Stimulated activated CD4-positive, alpha-beta T cell treated with anti-CD3 and anti-CD28 coated beads, Interleukin-1b, Interleukin-23, amount 100 ng/mL, for 48 hours (primary cell): ENCODE results near the gene NUMA1.

ENCODE experiments used
- DNase-seq: peaks from one replicate; pipeline ENCODE4 v3.0.0-alpha.2; 2020

The NUMA1 gene

GRCh38 chr11:72048766-72049460, 31.4 kb downstream of the NUMA1 start:
- no peak for DNase-seq

- no peak for DNase-seq
Measured at GRCh38 chr11:72045849-72046248, 34.5 kb downstream of the NUMA1 start.

DNA sequence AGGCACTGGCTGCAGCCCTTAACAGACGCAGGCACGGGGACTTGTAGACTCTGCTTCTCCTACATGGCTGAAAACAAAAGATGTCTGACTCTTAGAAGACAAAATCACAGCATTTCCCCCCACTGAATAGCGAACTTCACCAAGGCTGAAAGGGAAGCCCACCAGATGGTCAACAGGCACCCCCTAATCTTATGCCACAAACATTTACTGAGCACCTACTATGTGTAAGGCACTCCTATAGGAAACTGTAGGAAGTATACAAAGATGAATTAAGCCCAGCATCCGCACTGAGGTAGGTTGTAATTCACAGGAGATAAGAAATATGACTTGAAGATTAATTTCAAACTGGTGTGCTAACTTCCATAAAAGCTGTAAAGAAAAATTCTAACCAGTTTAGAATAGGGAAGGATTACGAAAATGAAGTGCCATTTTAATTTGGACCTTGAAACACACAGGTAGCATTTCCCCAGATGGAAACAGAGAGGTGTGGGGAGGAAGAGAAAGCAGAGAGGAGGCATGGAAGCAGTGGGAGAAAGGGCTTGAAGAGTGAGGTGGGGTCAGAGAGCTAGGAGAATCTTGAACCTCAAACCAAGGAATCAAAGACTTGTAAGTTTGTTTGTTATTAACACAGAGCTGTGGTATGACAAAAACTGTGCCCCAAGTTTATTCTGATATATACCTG, 38.1 kb downstream of the NUMA1 start:
- no peak for DNase-seq

DNA sequence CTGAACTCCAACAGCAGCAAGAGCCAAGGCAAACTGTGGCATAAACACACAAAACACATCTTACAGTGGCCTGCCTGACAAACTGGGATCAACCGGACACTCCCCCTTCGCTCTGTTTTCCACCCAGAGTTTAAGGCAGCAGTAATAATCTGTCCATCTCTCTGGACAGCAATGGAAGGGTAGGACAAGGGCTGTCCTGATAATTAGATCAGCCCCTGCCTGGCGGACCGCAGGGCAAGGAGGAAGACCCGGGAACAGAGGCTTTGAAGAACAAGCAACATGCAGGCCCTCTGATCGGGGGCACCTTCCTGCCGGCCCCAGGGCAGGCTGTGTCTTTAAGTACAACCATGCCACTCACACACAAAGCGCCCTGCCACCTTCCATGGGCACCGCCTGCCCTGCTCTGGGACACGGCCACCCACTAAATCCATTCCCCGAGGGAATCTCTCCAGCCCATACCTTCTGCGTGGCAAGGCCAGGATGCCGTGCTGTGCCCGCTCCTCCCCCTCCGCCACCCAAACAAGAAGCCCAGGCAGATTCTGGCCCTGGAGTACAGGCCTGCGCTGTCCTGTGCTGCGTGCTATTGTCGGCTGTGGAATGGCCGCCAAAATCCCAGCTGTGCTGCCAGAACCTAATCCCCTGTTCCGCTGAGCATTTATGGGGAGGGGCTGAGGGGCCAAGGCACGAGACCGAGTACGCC, 38.8 kb downstream of the NUMA1 start:
- peak; percentile 19 for DNase-seq

DNA sequence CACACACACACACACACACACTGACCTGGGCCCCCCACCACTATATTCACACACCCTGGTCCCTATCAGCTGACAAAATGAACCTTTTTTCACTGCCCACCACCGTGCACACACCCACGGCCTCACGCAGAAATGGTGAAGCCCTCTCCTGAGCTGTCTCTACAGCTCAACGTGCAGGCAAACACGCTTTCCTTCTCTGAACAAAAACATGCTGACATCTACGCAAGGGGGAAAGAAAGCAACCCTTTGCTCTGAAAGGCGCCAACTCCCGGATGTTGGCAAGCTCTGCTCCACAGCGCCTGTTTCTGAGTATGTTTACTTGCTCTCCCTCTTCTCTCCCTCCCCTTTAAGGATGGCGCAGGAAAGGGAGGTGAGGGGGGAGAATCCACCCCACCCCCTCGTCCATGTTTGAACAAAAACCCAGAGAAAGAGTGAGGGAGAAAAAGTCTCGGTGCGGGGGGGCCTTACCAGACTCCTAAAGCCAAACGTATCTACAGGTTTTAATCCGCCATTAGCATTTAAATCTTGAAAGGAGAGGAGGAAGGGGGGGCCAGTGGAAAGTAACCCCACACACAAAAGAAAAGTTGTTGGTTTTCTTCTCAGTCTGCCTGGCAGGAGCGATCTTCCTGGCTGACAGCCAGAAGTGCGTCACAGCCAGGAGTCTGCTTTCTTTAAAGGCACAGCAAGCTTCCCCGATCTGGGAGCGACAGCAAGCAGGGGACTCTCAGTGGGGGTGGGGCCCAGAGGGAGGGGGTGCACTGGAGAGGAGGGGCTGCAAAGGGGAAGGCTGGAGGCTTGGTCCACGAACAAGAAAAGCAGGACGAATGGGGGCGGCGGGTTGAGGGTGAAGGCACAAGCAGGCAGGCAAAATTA, 39.6 kb downstream of the NUMA1 start:
- DNase-seq, result peak; percentile 71

GRCh38 chr11:72039856-72040401, 40.4 kb downstream of the NUMA1 start:
- no peak for DNase-seq

DNA sequence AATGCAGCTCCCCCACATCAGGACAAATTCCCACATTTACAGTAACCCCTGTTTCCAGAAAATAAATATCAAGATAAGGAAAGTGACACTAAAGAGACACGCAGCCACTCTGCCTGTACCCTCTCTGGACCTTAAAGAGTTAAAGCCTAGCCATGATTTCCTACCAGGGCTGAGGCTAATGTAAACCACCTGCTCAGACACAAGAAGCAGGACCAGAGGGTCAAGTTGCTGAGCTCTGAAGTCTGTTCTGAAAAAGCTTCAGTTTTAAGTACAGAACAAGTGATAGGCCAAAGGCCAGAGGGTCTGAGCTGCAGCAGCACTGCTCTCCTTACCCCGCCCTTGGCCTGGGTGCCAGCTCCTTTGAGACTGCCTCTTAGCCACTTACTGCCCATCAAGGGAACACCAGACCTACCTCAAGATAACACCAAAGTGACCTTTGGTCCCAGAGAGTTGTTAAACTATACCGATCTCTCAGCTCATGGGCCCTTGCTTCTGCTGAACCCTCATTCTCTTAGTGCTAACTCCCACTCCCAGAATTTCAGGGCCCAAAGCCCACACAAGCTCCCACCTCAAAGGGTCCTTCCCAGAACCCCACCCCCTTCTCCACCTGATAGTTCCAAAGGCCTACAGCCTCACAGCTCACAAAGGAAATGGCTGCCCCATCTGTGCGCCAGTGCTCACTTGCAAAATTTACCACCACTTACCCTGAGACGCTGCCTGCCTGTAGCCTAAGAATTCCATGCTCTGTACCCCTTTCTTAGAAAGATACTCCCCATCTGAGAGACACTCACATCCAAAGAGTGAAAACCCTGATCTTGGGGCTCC, 41.1 kb downstream of the NUMA1 start:
- DNase-seq, result no peak

- DNase-seq, result no peak
Measured at GRCh38 chr11:72038491-72038890, 41.9 kb downstream of the NUMA1 start.

DNA sequence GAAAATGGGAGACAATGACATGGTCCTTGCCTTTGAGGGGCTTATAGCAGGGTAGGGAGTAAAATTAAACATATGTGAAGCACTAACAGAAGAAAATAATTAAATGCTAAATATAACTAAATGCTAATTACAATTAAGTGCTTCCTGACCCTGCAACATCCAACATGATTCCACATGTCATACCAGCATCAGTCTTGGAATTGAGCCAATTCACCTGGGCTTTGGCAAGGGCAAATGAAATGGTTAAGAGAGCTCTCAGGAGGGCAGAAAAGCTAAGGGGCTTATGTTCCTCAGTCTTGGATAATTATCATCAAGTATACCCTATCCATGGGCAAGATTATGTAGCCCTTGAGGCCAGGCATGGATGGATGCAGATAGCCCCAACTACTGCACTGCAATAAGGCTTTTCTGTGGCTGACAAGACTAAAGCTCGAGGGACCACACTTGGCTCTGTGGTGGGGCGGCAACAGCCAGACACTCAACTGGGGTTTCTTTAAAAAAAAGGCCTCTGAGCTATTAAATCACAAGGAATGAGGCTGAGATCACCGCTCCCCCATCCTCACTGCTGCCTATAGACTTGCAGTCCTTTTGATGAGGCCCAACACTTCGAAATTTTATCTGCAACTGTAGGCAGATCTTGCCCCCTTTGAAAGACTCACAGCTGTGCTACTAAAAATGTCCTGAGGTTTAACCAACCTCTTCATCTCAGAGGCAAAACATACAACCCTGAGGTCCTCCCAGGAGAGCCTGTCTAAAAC, 42.6 kb downstream of the NUMA1 start:
- DNase-seq, result no peak

DNA sequence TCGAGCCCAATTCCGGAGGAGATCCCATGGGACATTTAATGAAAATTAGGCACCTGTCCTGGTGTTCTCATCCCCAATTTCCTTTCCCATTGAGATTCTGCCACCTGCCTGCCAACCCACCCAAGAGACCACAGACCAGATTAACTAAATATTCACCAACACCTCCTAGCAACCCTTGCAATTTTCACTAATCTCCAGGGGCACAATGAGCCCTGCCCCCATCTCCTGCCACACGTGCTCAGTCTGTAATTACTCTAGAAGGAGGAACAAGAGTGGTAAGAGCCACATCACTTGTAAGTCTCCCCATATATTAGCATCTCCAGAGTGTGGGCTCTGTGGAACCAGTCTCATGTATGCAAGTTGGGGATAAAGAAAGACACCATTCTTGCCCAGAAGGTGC, 43.7 kb downstream of the NUMA1 start:
- no peak for DNase-seq

DNA sequence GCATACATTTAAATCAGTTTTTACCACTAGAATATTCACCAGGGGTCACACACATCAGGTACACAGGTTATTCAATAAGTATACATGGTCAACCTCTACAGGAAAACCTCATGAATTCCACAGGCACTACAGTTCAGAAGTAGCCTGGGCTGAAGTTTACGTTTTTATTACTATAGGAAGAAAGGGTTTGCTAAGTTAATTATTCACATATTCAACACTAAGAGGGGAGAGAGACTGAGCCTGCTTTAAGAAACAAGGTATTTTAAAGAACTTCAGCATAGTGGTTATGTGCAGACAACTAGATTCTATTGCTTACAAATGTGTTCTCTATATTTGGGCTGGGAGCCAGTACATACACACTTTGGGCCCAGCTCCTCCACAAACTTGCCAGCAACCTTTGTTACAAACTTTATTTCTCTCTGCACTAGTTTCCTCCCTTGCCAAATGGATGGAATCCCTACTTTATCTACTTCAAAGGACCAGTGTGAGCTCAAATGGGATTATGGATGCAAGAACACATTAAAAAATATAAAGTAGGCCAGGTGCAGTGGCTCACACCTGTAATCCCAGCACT, 49.8 kb downstream of the NUMA1 start:
- no peak for DNase-seq

DNA sequence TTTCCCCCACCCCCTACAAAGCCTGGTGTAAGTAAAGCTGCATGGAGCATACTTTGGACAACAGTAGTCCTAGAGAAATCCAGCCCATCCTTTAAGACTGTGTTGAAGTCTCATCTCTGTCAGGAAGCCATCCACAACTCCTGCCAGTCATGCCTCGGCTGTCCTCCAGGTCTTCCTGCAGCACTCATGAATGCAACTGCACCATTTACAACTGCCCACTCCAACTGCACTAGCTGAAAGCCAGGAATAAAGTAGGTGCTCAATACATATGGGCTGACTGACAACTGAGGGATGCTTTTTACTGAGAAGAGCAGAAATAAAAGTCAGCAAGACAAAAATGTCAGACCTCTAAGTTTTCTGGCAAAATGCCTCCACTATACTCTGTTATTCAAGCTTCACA, 54.3 kb downstream of the NUMA1 start:
- DNase-seq, result no peak

DNA sequence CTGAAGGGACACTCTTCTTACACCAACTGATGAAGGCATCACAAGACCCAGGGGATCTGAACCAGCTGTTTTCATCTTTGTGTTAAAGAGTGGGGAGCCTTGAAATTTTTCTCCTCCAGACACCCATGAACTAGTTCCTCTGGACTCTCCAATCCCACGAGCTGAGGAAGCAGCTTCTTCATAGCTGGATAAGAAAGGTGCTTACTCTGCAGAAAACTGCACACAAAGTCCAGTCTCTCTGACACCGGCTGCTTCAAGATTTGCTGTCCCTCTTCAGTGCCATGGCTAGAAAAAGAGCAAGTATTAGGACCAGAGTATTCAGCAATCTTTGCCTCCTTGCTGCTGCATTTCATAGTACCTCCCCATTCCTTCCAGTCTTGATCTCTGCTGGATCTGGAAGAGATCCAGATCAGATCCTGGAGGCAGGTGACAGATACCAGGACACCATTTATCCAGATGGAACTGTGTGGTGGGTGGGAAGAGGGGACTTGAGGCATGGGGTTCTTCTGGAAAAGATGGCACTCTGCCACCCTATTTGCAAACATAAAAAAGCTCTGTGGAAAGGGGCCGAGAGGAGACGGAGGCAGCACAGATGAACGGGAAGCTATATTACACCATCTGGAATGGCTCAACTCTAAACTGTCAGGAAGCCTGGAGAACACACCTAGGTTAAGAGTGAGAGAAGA, 56.1 kb downstream of the NUMA1 start:
- DNase-seq, result no peak

- DNase-seq, result no peak
Measured at GRCh38 chr11:72023335-72023734, 57.0 kb downstream of the NUMA1 start.

- no peak for DNase-seq
Measured at GRCh38 chr11:72018171-72018570, 62.2 kb downstream of the NUMA1 start.

DNA sequence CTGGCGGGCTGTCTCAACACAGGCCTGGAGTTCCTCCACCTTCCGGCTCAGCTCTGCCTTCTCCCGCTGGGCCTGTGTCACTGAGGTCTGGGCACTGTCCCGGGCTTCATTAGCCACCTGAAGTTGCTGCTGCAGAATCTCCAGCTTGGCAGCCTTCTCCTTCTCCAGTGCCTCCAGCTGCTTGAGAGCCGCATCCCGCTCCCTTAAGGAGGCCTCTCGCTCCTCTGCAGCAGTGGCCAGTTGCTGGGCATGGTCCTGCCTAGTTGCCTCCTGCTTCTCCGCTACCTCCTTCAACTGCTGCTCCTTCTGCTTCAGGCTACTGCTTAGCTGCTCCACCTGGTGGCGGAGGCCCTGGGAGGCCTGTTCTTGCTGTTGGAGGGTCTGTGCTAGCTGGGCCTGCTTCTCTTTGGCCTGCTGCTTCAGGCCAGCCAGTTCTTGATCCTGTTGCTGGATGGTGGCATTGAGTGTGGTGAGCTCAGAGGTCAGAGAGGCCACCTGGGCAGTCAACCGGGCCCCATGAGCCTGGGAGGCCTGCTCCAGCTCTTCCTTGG, 64.8 kb downstream of the NUMA1 start:
- DNase-seq, result no peak

- DNase-seq, result no peak
Measured at GRCh38 chr11:72014761-72015320, 65.5 kb downstream of the NUMA1 start.

DNA sequence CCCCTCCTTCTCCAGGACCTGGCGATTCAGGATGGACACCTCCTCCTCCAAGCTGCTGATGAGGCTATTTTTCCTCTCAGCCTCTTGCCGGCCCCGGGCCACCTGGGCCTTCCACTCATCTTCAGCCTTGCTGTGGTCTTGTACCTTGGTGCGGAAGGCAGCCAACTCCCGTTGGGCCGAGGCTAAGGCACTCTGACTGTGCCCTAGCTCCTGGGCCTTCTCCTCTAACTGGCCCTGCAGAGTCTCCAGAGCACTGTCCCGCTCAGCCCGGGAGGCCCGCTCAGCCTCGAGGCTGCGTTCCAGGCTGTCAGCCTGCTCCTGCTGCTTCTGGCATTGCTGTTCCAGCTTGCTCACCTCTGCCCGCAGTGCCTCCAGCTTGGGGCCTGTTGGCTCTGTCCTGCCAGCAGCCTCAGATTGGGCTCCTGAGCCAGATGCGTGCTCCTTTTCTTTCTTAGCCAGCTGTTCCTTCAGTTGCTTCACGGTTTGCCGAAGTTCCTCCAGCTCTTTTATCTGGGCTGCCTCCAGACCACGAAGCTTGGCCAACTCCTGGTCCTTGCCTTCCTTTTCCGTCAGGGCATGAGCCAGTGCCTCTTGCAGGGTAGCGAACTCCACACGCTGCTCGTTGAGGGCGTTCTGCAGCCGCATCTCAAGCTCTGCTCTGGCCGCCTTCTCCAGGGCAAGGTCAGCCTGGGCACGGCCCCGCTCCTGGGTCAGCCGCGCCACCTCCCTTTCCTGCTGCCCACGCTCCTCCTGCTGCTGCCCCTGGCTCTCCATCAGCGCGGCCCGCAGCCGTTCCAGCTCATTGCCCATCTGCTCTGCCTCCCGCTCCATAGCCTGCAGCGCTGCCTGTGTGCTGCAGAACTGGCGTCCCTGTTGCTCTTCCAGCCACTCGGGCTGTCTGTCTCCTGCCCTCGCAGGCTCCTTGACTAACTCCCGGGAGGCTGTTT, 66.3 kb downstream of the NUMA1 start:
- DNase-seq, result no peak
